SK-N-SH (cell line): ENCODE measurements around the gene CNTN4. TPM values are rescaled to one million over a fixed set of nuclear protein-coding genes. Genes with fewer than 3 reads are reported as not detected.

Experiments
- CTCF ChIA-PET: fragments of 300-600, 350-600 bp; formaldehyde crosslinking; extraction: SDS; loops from one replicate; lab custom pipeline; 2021; lab: Yijun Ruan, JAX
- POLR2A ChIA-PET: fragments of 350-600 bp; sonication (Branson Sonifier 250); formaldehyde crosslinking; extraction: SDS; loops from one replicate; lab custom pipeline; 2020; ENCODE audit warnings: antibody characterized with exemption, inconsistent platforms; lab: Yijun Ruan, JAX
- DNase-seq: peaks from one replicate; pipeline ENCODE4 v3.0.0; 2012
- H2AFZ ChIP-seq: fragments of 200-600 bp; sonication (generic); 2 replicates; pipeline ENCODE4 v1.8.1; 2016; ENCODE audit warnings: antibody characterized with exemption, mild to moderate bottlenecking, low read depth
- H3F3A ChIP-seq: fragments of 200-600 bp; sonication (generic); replicated peaks from 2 replicates; pipeline ENCODE3; 2016; ENCODE audit warnings: antibody characterized with exemption, mild to moderate bottlenecking; ENCODE audit not compliant: insufficient read depth
- H3K27ac ChIP-seq, 2 experiments: fragments of 200-500 bp in 1 of 2; fragments of 200-600 bp in 1 of 2; sonication (Bioruptor generic) in 1 of 2; sonication (generic), shearing (Covaris generic) in 1 of 2; 2 replicates each; pipeline versions ENCODE4 v1.5.1 to v1.6.1; 2014 to 2016; ENCODE audit warnings: low read depth in 2 of 2, inconsistent platforms in 1 of 2, low read length in 1 of 2, mild to moderate bottlenecking in 1 of 2, mixed read lengths in 1 of 2
- H3K27me3 ChIP-seq: fragments of 200-600 bp; sonication (generic), shearing (Covaris generic); 2 replicates; pipeline ENCODE4 v1.6.1; 2016; ENCODE audit warnings: mixed run types; ENCODE audit not compliant: insufficient read depth
- H3K36me3 ChIP-seq, 2 experiments: fragments of 200-500 bp in 1 of 2; fragments of 200-600 bp in 1 of 2; sonication (Bioruptor generic) in 1 of 2; sonication (generic) in 1 of 2; replicated peaks in 1 of 2; 2 replicates each; pipeline versions ENCODE3 to v1.5.1; 2014 to 2016; ENCODE audit warnings: low read length in 1 of 2, mild to moderate bottlenecking in 1 of 2; ENCODE audit not compliant: insufficient read depth in 2 of 2, control insufficient read depth in 1 of 2
- H3K4me1 ChIP-seq, 2 experiments: fragments of 200-500 bp in 1 of 2; fragments of 200-600 bp in 1 of 2; sonication (Bioruptor generic) in 1 of 2; sonication (generic), shearing (Covaris generic) in 1 of 2; 2 replicates each; pipeline versions ENCODE4 v1.5.1 to v1.6.1; 2014 to 2016; ENCODE audit warnings: low read depth in 1 of 2, low read length in 1 of 2, mixed run types in 1 of 2; ENCODE audit not compliant: insufficient read depth in 2 of 2, control insufficient read depth in 1 of 2
- H3K4me2 ChIP-seq: fragments of 200-600 bp; sonication (generic), shearing (Covaris generic); 2 replicates; pipeline ENCODE4 v1.6.1; 2017; ENCODE audit warnings: mixed run types
- H3K4me3 ChIP-seq, 2 experiments: fragments of 200-500 bp in 1 of 2; fragments of 200-600 bp in 1 of 2; sonication (Bioruptor generic) in 1 of 2; sonication (generic), shearing (Covaris generic) in 1 of 2; 2 replicates each; pipeline versions ENCODE4 v1.5.1 to v1.8.1; 2014 to 2016; ENCODE audit warnings: low read depth in 2 of 2, inconsistent platforms in 1 of 2, low read length in 1 of 2, mild to moderate bottlenecking in 1 of 2, mixed read lengths in 1 of 2, moderate library complexity in 1 of 2
- H3K79me2 ChIP-seq: fragments of 200-600 bp; sonication (generic); 2 replicates; pipeline ENCODE4 v1.8.1; 2017; ENCODE audit warnings: mild to moderate bottlenecking; ENCODE audit not compliant: insufficient read depth
- H3K9ac ChIP-seq: fragments of 200-600 bp; sonication (generic); 2 replicates; pipeline ENCODE4 v1.6.1; 2017; ENCODE audit warnings: mixed run types
- H3K9me2 ChIP-seq: fragments of 200-600 bp; sonication (generic); 2 replicates; pipeline ENCODE4 v1.6.1; 2017; ENCODE audit warnings: mixed run types
- H3K9me3 ChIP-seq: fragments of 200-600 bp; sonication (generic); 2 replicates; pipeline ENCODE4 v1.6.1; 2017; ENCODE audit warnings: mixed run types, mild to moderate bottlenecking, moderate library complexity
- H4K20me1 ChIP-seq: fragments of 200-600 bp; sonication (generic); 2 replicates; pipeline ENCODE4 v1.6.1; 2017; ENCODE audit warnings: mild to moderate bottlenecking, mixed run types; ENCODE audit not compliant: insufficient read depth
- CHD2 ChIP-seq: fragments of 150-350 bp; IDR thresholded peaks from 2 replicates; pipeline ENCODE4 v1.6.1; 2018; ENCODE audit warnings: low read length; ENCODE audit not compliant: partially characterized antibody
- CTCF ChIP-seq: fragments of 200-600 bp; sonication (generic); IDR thresholded peaks from 2 replicates; pipeline ENCODE4 v1.6.1; 2017; ENCODE audit warnings: antibody characterized with exemption, mild to moderate bottlenecking, moderate library complexity
- FOSL2 ChIP-seq: IDR thresholded peaks from 2 replicates; pipeline ENCODE4 v1.4.0; 2012; ENCODE audit warnings: low read depth, mild to moderate bottlenecking, moderate library complexity, borderline replicate concordance
- GATA2 ChIP-seq: sonication (generic); formaldehyde crosslinking; IDR thresholded peaks from 2 replicates; pipeline ENCODE4 v1.5.0; 2020; ENCODE audit warnings: mild to moderate bottlenecking, missing genetic modification reagents
- IRF3 ChIP-seq: fragments of 150-350 bp; IDR thresholded peaks from 2 replicates; pipeline ENCODE4 v1.6.1; 2016; ENCODE audit warnings: mild to moderate bottlenecking, low read depth, low read length
- JUND ChIP-seq: IDR thresholded peaks from 2 replicates; pipeline ENCODE4 v1.4.0; 2012
- MEF2A ChIP-seq: IDR thresholded peaks from 2 replicates; pipeline ENCODE4 v1.4.0; 2012; ENCODE audit warnings: low read depth, borderline replicate concordance
- NFIC ChIP-seq: IDR thresholded peaks from 2 replicates; pipeline ENCODE4 v1.4.0; 2012; ENCODE audit warnings: borderline replicate concordance
- NRF1 ChIP-seq: IDR thresholded peaks from 2 replicates; pipeline ENCODE4 v1.6.1; 2012; ENCODE audit warnings: low read depth, mild to moderate bottlenecking, low read length
- RFX5 ChIP-seq: IDR thresholded peaks from 2 replicates; pipeline ENCODE4 v1.6.1; 2012; ENCODE audit warnings: mild to moderate bottlenecking, improper control_type of control experiment, low read length
- RXRA ChIP-seq: IDR thresholded peaks from 2 replicates; pipeline ENCODE4 v1.4.0; 2012; ENCODE audit warnings: low read depth, mild to moderate bottlenecking, borderline replicate concordance
- SIN3A ChIP-seq: IDR thresholded peaks from 2 replicates; pipeline ENCODE4 v1.6.1; 2012; ENCODE audit warnings: low read depth, mild to moderate bottlenecking, low read length, moderate library complexity, borderline replicate concordance
- TCF12 ChIP-seq: IDR thresholded peaks from 2 replicates; pipeline ENCODE4 v1.4.0; 2012
- USF1 ChIP-seq: IDR thresholded peaks from 2 replicates; pipeline ENCODE4 v1.4.0; 2012; ENCODE audit warnings: low read depth, borderline replicate concordance
- YY1 ChIP-seq: IDR thresholded peaks from 2 replicates; pipeline ENCODE4 v1.4.0; 2012; ENCODE audit warnings: low read depth, mild to moderate bottlenecking
- WGBS: methylation state at CpG from one replicate; pipeline ENCODE4 v1.1.6; 2017; ENCODE audit warnings: low lambda C conversion rate; 5-methylcytosine and 5-hydroxymethylcytosine counted together
- polyA plus RNA-seq, 3 experiments: library from polyadenylated mRNA; depleted of rRNA; stranded (reverse); fragments of >200 nt; gene quantifications; 2 replicates each; pipeline ENCODE4 v1.2.3, GENCODE V29; 2012

CNTN4 gene
- polyA plus RNA-seq, 1 of the 3 experiments (the other 2 are of a cell fraction) = 0.12 TPM

- H3K36me3 ChIP-seq = no peaks in the 10 kb centered on the region
- no peak overlapping the region for H3K4me3 ChIP-seq
- POLR2A ChIA-PET = no interaction called here
- no peak overlapping the region for H3K4me2 ChIP-seq
- WGBS = 14% methylated on average over 1 of the region's 1 CpG
- no peak overlapping the region for H3K27ac ChIP-seq
- no peaks in the 10 kb centered on the region for H4K20me1 ChIP-seq
- no peak overlapping the region for H3K9ac ChIP-seq
- TF ChIP-seq SIN3A = no peak
- peaks cover 0 to 2% of the 10 kb centered on the region in 2 experiments; a peak in 1 of 4 replicates for H3K4me1 ChIP-seq
- H3K27me3 ChIP-seq = no peaks in the 10 kb centered on the region
- H3K9me3 ChIP-seq = no peaks in the 10 kb centered on the region
- CTCF ChIA-PET = no interaction called here
- no peak overlapping the region for H2AFZ ChIP-seq
- no peak for DNase-seq
- H3F3A ChIP-seq = no peaks in the 10 kb centered on the region
- no peaks in the 10 kb centered on the region for H3K79me2 ChIP-seq
- H3K9me2 ChIP-seq = no peaks in the 10 kb centered on the region
These were observed 821.4 kb downstream of the CNTN4 start for GRCh38 chr3:2920103-2920502.

DNA sequence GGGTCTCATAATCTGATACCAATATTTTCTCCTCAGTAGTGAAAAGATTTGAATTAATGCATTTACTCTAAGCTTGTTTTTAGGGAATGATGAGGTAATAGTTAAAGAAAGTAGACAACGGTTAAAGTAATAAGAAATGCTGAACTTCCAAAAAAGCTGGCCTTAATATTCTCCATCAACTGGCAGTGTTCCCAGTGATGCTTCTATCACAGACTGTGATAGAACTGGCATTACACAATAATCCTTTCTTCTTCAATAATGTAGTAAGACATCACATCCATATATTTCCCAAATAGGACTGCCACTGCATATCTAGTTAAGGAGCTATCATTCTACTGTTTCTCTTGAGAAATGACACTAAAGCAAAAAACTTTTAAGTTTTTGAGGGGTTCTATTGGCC is 822.8 kb downstream of the CNTN4 start:
- 9% methylated on average over 1 of the region's 1 CpG for WGBS
- no peaks in the 10 kb centered on the region for H4K20me1 ChIP-seq
- H3K27me3 ChIP-seq = no peaks in the 10 kb centered on the region
- ChIA-PET CTCF (interaction anchor here (0.6 to 3.5 kb wide), 32 partner anchors 8 to 1840 kb away, joined by 3 to 39 read pairs (median 5); no protein-coding TSS in a partner anchor), POLR2A (no interaction called here)
- H3K4me3 ChIP-seq = no peak overlapping the region
- H3K9ac ChIP-seq = no peak overlapping the region
- no peaks in the 10 kb centered on the region for H3F3A ChIP-seq
- no peak overlapping the region for H2AFZ ChIP-seq
- peaks cover 0 to 2% of the 10 kb centered on the region in 2 experiments; a peak in 1 of 4 replicates for H3K4me1 ChIP-seq
- TF ChIP-seq RXRA = no peak
- no peak for TF ChIP-seq MEF2A
- TF ChIP-seq RFX5 = no peak
- no peak for TF ChIP-seq NFIC
- TF ChIP-seq FOSL2 = no peak
- TF ChIP-seq GATA2 (CRISPR knock-in tag) = no peak
- no peak for TF ChIP-seq IRF3
- no peak for TF ChIP-seq JUND
- TF ChIP-seq CHD2 = no peak
- TF ChIP-seq YY1 = no peak
- no peak for TF ChIP-seq NRF1
- no peak for TF ChIP-seq TCF12
- TF ChIP-seq CTCF = no peak
- TF ChIP-seq SIN3A = no peak
- no peak for TF ChIP-seq USF1
- no peak for DNase-seq
- no peak overlapping the region for H3K4me2 ChIP-seq
- no peaks in the 10 kb centered on the region for H3K9me2 ChIP-seq
- H3K79me2 ChIP-seq = no peaks in the 10 kb centered on the region
- H3K36me3 ChIP-seq = no peaks in the 10 kb centered on the region
- no peaks in the 10 kb centered on the region for H3K9me3 ChIP-seq
- H3K27ac ChIP-seq = no peak overlapping the region
